H9 (cell line): ENCODE data around the gene ANXA3. TPM values are rescaled to one million over a fixed set of nuclear protein-coding genes. Genes with fewer than 3 reads are reported as not detected.

Experiments used
- DNase-seq: peaks from one replicate; pipeline ENCODE4 v3.0.0-alpha.2; 2017
- H2AFZ ChIP-seq: one replicate; pipeline ENCODE4 v1.6.1; 2013; ENCODE audit warnings: mild to moderate bottlenecking, low read length, control low read depth, moderate library complexity
- H2AK5ac ChIP-seq: 2 replicates; pipeline ENCODE4 v1.6.1; 2013; ENCODE audit warnings: low read length, control low read depth, mixed read lengths; ENCODE audit not compliant: insufficient read length
- H2BK120ac ChIP-seq: one replicate; pipeline ENCODE4 v1.6.1; 2013; ENCODE audit warnings: low read depth, mild to moderate bottlenecking, low read length, control low read depth, inconsistent platforms; ENCODE audit not compliant: poor library complexity, severe bottlenecking
- H2BK12ac ChIP-seq: 2 replicates; pipeline ENCODE4 v1.6.1; 2013; ENCODE audit warnings: low read length, control low read depth, mixed read lengths, low read depth; ENCODE audit not compliant: insufficient read length
- H2BK15ac ChIP-seq: 2 replicates; pipeline ENCODE4 v1.6.1; 2013; ENCODE audit warnings: low read depth, low read length, control low read depth
- H2BK20ac ChIP-seq: one replicate; pipeline ENCODE4 v1.6.1; 2013; ENCODE audit warnings: low read depth, mild to moderate bottlenecking, low read length, control low read depth, inconsistent platforms; ENCODE audit not compliant: poor library complexity, severe bottlenecking
- H2BK5ac ChIP-seq: 2 replicates; pipeline ENCODE4 v1.6.1; 2013; ENCODE audit warnings: low read length, control low read depth, mixed read lengths; ENCODE audit not compliant: insufficient read length
- H3K14ac ChIP-seq: 2 replicates; pipeline ENCODE4 v1.6.1; 2013; ENCODE audit warnings: low read length, control low read depth; ENCODE audit not compliant: insufficient read depth
- H3K18ac ChIP-seq: 2 replicates; pipeline ENCODE4 v1.6.1; 2013; ENCODE audit warnings: low read depth, mild to moderate bottlenecking, mixed read lengths, low read length, control low read depth; ENCODE audit not compliant: insufficient read length
- H3K23ac ChIP-seq: 2 replicates; pipeline ENCODE4 v1.6.1; 2013; ENCODE audit warnings: low read length, control low read depth, mixed read lengths, low read depth; ENCODE audit not compliant: insufficient read length
- H3K23me2 ChIP-seq: 2 replicates; pipeline ENCODE4 v1.6.1; 2013; ENCODE audit warnings: low read depth, mild to moderate bottlenecking, mixed read lengths, low read length, control low read depth; ENCODE audit not compliant: insufficient read length, poor library complexity, severe bottlenecking
- H3K27ac ChIP-seq: 2 replicates; pipeline ENCODE4 v1.5.1; 2013; ENCODE audit warnings: low read length, control low read depth, mixed read lengths, low read depth; ENCODE audit not compliant: insufficient read length
- H3K27me3 ChIP-seq: 2 replicates; pipeline ENCODE4 v1.6.1; 2013; ENCODE audit warnings: low read length, control low read depth, inconsistent platforms; ENCODE audit not compliant: insufficient read depth
- H3K4ac ChIP-seq: 2 replicates; pipeline ENCODE4 v1.6.1; 2013; ENCODE audit warnings: low read depth, mild to moderate bottlenecking, control low read depth, inconsistent platforms, low read length, moderate library complexity
- H3K4me1 ChIP-seq: 2 replicates; pipeline ENCODE4 v1.6.1; 2013; ENCODE audit warnings: low read length, control low read depth, inconsistent platforms; ENCODE audit not compliant: insufficient read depth
- H3K4me2 ChIP-seq: 2 replicates; pipeline ENCODE4 v1.6.1; 2013; ENCODE audit warnings: low read length, control low read depth, mixed read lengths; ENCODE audit not compliant: insufficient read length, insufficient read depth
- H3K56ac ChIP-seq: 2 replicates; pipeline ENCODE4 v1.6.1; 2013; ENCODE audit warnings: low read depth, mild to moderate bottlenecking, mixed read lengths, low read length, control low read depth; ENCODE audit not compliant: insufficient read length
- H3K79me1 ChIP-seq: 2 replicates; pipeline ENCODE4 v1.6.1; 2013; ENCODE audit warnings: low read depth, mild to moderate bottlenecking, moderate library complexity, low read length, control low read depth, inconsistent platforms; ENCODE audit not compliant: insufficient read depth, poor library complexity, severe bottlenecking
- H3K79me2 ChIP-seq: 2 replicates; pipeline ENCODE4 v1.6.1; 2013; ENCODE audit warnings: low read length, control low read depth, inconsistent platforms; ENCODE audit not compliant: insufficient read depth
- H3K9ac ChIP-seq: 2 replicates; pipeline ENCODE4 v1.6.1; 2013; ENCODE audit warnings: low read length, control low read depth, mixed read lengths; ENCODE audit not compliant: insufficient read length; ENCODE audit errors: extremely low read depth
- H3K9me3 ChIP-seq: one replicate; pipeline ENCODE4 v1.6.1; 2013; ENCODE audit warnings: low read depth, low read length, inconsistent platforms; ENCODE audit not compliant: control insufficient read depth
- H3T11ph ChIP-seq: one replicate; pipeline ENCODE4 v1.6.1; 2013; ENCODE audit warnings: mild to moderate bottlenecking, low read length, control low read depth, inconsistent platforms
- H4K20me1 ChIP-seq: one replicate; pipeline ENCODE4 v1.6.1; 2013; ENCODE audit not compliant: control insufficient read depth, insufficient read length, insufficient read depth
- H4K5ac ChIP-seq: 2 replicates; pipeline ENCODE4 v1.6.1; 2013; ENCODE audit warnings: low read depth, mild to moderate bottlenecking, mixed read lengths, low read length, control low read depth; ENCODE audit not compliant: insufficient read length
- H4K8ac ChIP-seq: replicated peaks from 2 replicates; pipeline ENCODE4 v1.6.1; 2013; ENCODE audit warnings: low read length, control low read depth, mixed read lengths, low read depth; ENCODE audit not compliant: insufficient read length
- H4K91ac ChIP-seq: 2 replicates; pipeline ENCODE4 v1.6.1; 2013; ENCODE audit warnings: low read depth, mild to moderate bottlenecking, moderate library complexity, mixed read lengths, low read length, control low read depth; ENCODE audit not compliant: insufficient read length
- H3K27ac Mint-ChIP-seq, 3 experiments: 2 replicates in 2 of 3; 3 replicates in 1 of 3; pipeline ENCODE4 v1.8.0; 2020 to 2021; ENCODE audit warnings: mixed read lengths in 3 of 3, mild to moderate bottlenecking in 1 of 3, moderate library complexity in 1 of 3
- H3K27me3 Mint-ChIP-seq: 2 replicates; pipeline ENCODE4 v1.8.0; 2021; ENCODE audit warnings: low read depth, mild to moderate bottlenecking, moderate library complexity, mixed read lengths
- H3K36me3 Mint-ChIP-seq, 3 experiments: 2 replicates in 2 of 3; 3 replicates in 1 of 3; pipeline ENCODE4 v1.8.0; 2020 to 2021; ENCODE audit warnings: low read depth in 3 of 3, mixed read lengths in 3 of 3; ENCODE audit not compliant: insufficient read depth in 1 of 3
- H3K4me1 Mint-ChIP-seq, 2 experiments: 2 replicates each; pipeline ENCODE4 v1.8.0; 2020; ENCODE audit warnings: mixed read lengths in 2 of 2
- H3K4me3 Mint-ChIP-seq, 2 experiments: 2 replicates in 1 of 2; 3 replicates in 1 of 2; pipeline ENCODE4 v1.8.0; 2020 to 2021; ENCODE audit warnings: mild to moderate bottlenecking in 2 of 2, mixed read lengths in 2 of 2, moderate library complexity in 1 of 2
- H3K9me3 Mint-ChIP-seq, 2 experiments: 2 replicates in 1 of 2; 3 replicates in 1 of 2; pipeline ENCODE4 v1.8.0; 2020; ENCODE audit warnings: mild to moderate bottlenecking in 2 of 2, mixed read lengths in 2 of 2, moderate library complexity in 1 of 2
- WGBS: extraction: QIAGEN DNeasy Blood & Tissue Kit; methylation state at CpG from one replicate; pipeline ENCODE4 v1.1.7; 2013; ENCODE audit warnings: missing lambda C conversion rate, low lambda C conversion rate, mixed read lengths; ENCODE audit not compliant: insufficient read length; ENCODE audit errors: extremely low coverage; 5-methylcytosine and 5-hydroxymethylcytosine counted together
- total RNA-seq: library from RNA; stranded (reverse); gene quantifications from 2 replicates; pipeline ENCODE4 v1.2.1, GENCODE V29; 2021
- TF ChIP-seq, protein P1 (sequence below): fragments of 200-600 bp; sonication (generic); conservative IDR thresholded peaks from 3 replicates; pipeline ENCODE4 v1.8.0; 2021; ENCODE audit warnings: antibody characterized with exemption, mild to moderate bottlenecking

Gene ANXA3
- total RNA-seq, 1 experiment from 2014 or later: 20.6 TPM

DNA sequence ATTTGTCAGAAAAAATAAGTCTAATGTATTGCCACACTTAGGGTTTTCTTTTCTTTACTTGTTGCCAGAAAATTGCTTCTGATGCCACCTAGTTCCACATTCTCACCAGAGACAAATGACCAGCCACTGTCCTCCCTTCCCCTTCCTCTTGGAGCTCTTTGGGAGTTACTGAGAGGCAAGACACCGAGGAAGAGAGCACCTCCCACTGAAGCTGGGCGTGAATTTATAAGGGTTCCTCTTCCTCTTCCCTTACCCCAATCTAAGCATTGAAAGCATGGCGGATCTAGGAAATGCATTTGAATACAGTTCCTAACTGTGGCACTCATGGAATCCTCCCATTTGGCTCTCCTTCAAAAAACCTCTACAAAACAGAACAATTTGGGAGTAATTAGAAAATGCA lies 30.0 kb downstream of the ANXA3 start:
- H3K56ac ChIP-seq: no peak overlapping the region
- H3K14ac ChIP-seq: no peak overlapping the region
- no peak overlapping the region for H3K23ac ChIP-seq
- TF ChIP-seq, protein P1, sequence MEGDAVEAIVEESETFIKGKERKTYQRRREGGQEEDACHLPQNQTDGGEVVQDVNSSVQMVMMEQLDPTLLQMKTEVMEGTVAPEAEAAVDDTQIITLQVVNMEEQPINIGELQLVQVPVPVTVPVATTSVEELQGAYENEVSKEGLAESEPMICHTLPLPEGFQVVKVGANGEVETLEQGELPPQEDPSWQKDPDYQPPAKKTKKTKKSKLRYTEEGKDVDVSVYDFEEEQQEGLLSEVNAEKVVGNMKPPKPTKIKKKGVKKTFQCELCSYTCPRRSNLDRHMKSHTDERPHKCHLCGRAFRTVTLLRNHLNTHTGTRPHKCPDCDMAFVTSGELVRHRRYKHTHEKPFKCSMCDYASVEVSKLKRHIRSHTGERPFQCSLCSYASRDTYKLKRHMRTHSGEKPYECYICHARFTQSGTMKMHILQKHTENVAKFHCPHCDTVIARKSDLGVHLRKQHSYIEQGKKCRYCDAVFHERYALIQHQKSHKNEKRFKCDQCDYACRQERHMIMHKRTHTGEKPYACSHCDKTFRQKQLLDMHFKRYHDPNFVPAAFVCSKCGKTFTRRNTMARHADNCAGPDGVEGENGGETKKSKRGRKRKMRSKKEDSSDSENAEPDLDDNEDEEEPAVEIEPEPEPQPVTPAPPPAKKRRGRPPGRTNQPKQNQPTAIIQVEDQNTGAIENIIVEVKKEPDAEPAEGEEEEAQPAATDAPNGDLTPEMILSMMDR: no peak
- WGBS: no CpG with 5 or more reads among the region's 3 CpGs
- H2BK15ac ChIP-seq: no peak overlapping the region
- H2AFZ ChIP-seq: no peak overlapping the region
- no peak overlapping the region for H4K5ac ChIP-seq
- H2BK120ac ChIP-seq: no peak overlapping the region
- no peak overlapping the region for H2BK12ac ChIP-seq
- Mint-ChIP-seq H3K4me3 (no peak overlapping the region), H3K9me3 (no peaks in the 10 kb centered on the region), H3K4me1 (peaks cover 0 to 2% of the 10 kb centered on the region in 2 experiments; a peak in 1 of 4 replicates), H3K36me3 (peaks cover 0 to 9% (median 2%) of the 10 kb centered on the region in 3 experiments; a peak in 5 of 7 replicates), H3K27ac (no peak overlapping the region), H3K27me3 (no peaks in the 10 kb centered on the region)
- H3K4ac ChIP-seq: no peak overlapping the region
- H2BK20ac ChIP-seq: no peak overlapping the region
- H3K4me2 ChIP-seq: no peak overlapping the region
- no peak overlapping the region for H2AK5ac ChIP-seq
- no peak overlapping the region for H2BK5ac ChIP-seq
- no peak overlapping the region for H3K9ac ChIP-seq
- no peaks in the 10 kb centered on the region for H4K20me1 ChIP-seq
- H3K79me1 ChIP-seq: no peaks in the 10 kb centered on the region
- no peaks in the 10 kb centered on the region for H3K27me3 ChIP-seq
- H4K8ac ChIP-seq: no peak overlapping the region
- no peak overlapping the region for H3T11ph ChIP-seq
- no peak overlapping the region for H3K27ac ChIP-seq
- H3K4me1 ChIP-seq: no peaks in the 10 kb centered on the region
- H3K23me2 ChIP-seq: no peaks in the 10 kb centered on the region
- no peak for DNase-seq
- no peak overlapping the region for H3K18ac ChIP-seq
- H4K91ac ChIP-seq: no peak overlapping the region
- no peaks in the 10 kb centered on the region for H3K9me3 ChIP-seq
- no peaks in the 10 kb centered on the region for H3K79me2 ChIP-seq
